Endothelial cell of umbilical vein (primary cell): ENCODE data around the gene POU5F1. TPM values are rescaled to one million over a fixed set of nuclear protein-coding genes. Genes with fewer than 3 reads are reported as not detected.

Source experiments
- BruUV-seq: library from RNA; stranded (reverse); fragments of 400-500 nt; replicated peaks from 2 replicates; lab custom pipeline; 2021; lab: Mats Ljungman, UMichigan
- CTCF ChIA-PET: fragments of 300-600, 350-600 bp; sonication (Branson Sonifier 250); formaldehyde crosslinking; loops from one replicate; lab custom pipeline; 2021; ENCODE audit warnings: antibody characterized with exemption, inconsistent platforms; lab: Charles Lee
- POLR2A ChIA-PET: fragments of 300-600, 350-600 bp; sonication (Branson Sonifier 250); formaldehyde crosslinking; loops from one replicate; lab custom pipeline; 2021; ENCODE audit warnings: antibody characterized with exemption, inconsistent platforms; lab: Charles Lee
- DNase-seq: peaks from one replicate; pipeline ENCODE4 v3.0.0-alpha.2; 2011; ENCODE audit warnings: low read depth, low spot score
- FAIRE-seq: peaks from 2 replicates; lab custom pipeline; 2011; peaks lifted over from hg19 to GRCh38; lab: Jason Lieb, UNC
- H2AFZ ChIP-seq: 2 replicates; pipeline ENCODE4 v1.6.0; 2012; ENCODE audit warnings: low read depth, low read length, control low read depth, inconsistent platforms
- H3K27ac ChIP-seq: 2 replicates; pipeline ENCODE4 v1.5.1; 2011; ENCODE audit warnings: low read depth, mild to moderate bottlenecking, control low read depth, low read length, moderate library complexity; ENCODE audit not compliant: insufficient read depth
- H3K27me3 ChIP-seq, 2 experiments: 2 replicates each; pipeline versions ENCODE4 v1.6.0 to v1.6.1; 2011; ENCODE audit warnings: low read length in 2 of 2, mixed read lengths in 1 of 2; ENCODE audit not compliant: control insufficient read depth in 2 of 2, insufficient read depth in 2 of 2
- H3K36me3 ChIP-seq, 2 experiments: 2 replicates in 1 of 2; 3 replicates in 1 of 2; pipeline ENCODE4 v1.5.1; 2011; ENCODE audit warnings: low read length in 2 of 2, mild to moderate bottlenecking in 1 of 2, moderate library complexity in 1 of 2; ENCODE audit not compliant: control insufficient read depth in 2 of 2, insufficient read depth in 2 of 2; ENCODE audit errors: extremely low read depth in 1 of 2
- H3K4me1 ChIP-seq: 3 replicates; pipeline ENCODE4 v1.5.1; 2011; ENCODE audit warnings: mild to moderate bottlenecking, low read length; ENCODE audit not compliant: control insufficient read depth, insufficient read depth; ENCODE audit errors: extremely low read depth
- H3K4me2 ChIP-seq: 2 replicates; pipeline ENCODE4 v1.6.1; 2011; ENCODE audit warnings: low read length, control low read depth, mixed read lengths; ENCODE audit not compliant: insufficient read depth
- H3K4me3 ChIP-seq, 3 experiments: fragments of 200-600 bp in 1 of 3; sonication (generic), shearing (Covaris generic) in 1 of 3; replicated peaks in 1 of 3; 2 replicates each; pipeline ENCODE4 v1.5.1; 2011 to 2016; ENCODE audit warnings: control low read depth in 3 of 3, low read length in 3 of 3, mild to moderate bottlenecking in 2 of 3, inconsistent platforms in 1 of 3, low read depth in 1 of 3, moderate library complexity in 1 of 3; ENCODE audit not compliant: insufficient read depth in 1 of 3
- H3K79me2 ChIP-seq: 2 replicates; pipeline ENCODE4 v1.6.0; 2012; ENCODE audit warnings: low read length, inconsistent platforms; ENCODE audit not compliant: control insufficient read depth, insufficient read depth
- H3K9ac ChIP-seq: replicated peaks from 2 replicates; pipeline ENCODE3; 2011; ENCODE audit warnings: low read length, control low read depth; ENCODE audit not compliant: insufficient read depth; ENCODE audit errors: extremely low read depth
- H3K9me1 ChIP-seq: replicated peaks from 3 replicates; pipeline ENCODE4 v1.6.0; 2011; ENCODE audit warnings: mild to moderate bottlenecking, low read length; ENCODE audit not compliant: control insufficient read depth, insufficient read depth; ENCODE audit errors: extremely low read depth
- H3K9me3 ChIP-seq: replicated peaks from 2 replicates; pipeline ENCODE4 v1.5.1; 2012; ENCODE audit warnings: low read length, inconsistent platforms; ENCODE audit not compliant: control insufficient read depth, insufficient read depth
- H4K20me1 ChIP-seq: replicated peaks from 2 replicates; pipeline ENCODE3; 2011; ENCODE audit warnings: mild to moderate bottlenecking, low read length; ENCODE audit not compliant: control insufficient read depth, insufficient read depth; ENCODE audit errors: extremely low read depth
- EZH2 ChIP-seq: IDR thresholded peaks from 2 replicates; pipeline ENCODE4 v1.6.1; 2012; ENCODE audit warnings: borderline replicate concordance, low read depth, mild to moderate bottlenecking, moderate library complexity, low read length, inconsistent platforms; ENCODE audit not compliant: severe bottlenecking
- FOS ChIP-seq: IDR thresholded peaks from 2 replicates; pipeline ENCODE4 v1.6.1; 2011; ENCODE audit warnings: mild to moderate bottlenecking, low read length, moderate library complexity, borderline replicate concordance; ENCODE audit not compliant: insufficient read depth
- GATA2 ChIP-seq: IDR thresholded peaks from 2 replicates; pipeline ENCODE4 v1.7.0; 2011; ENCODE audit warnings: low read depth, mild to moderate bottlenecking, moderate library complexity, mixed read lengths, low read length; ENCODE audit not compliant: insufficient read length, insufficient read depth
- JUN ChIP-seq: IDR thresholded peaks from 2 replicates; pipeline ENCODE4 v1.6.1; 2011; ENCODE audit warnings: borderline replicate concordance, low read depth; ENCODE audit not compliant: insufficient read length, insufficient read depth
- MAX ChIP-seq: IDR thresholded peaks from 2 replicates; pipeline ENCODE4 v1.6.1; 2011; ENCODE audit not compliant: insufficient read depth, insufficient read length
- MYC ChIP-seq: IDR thresholded peaks from one replicate; pipeline ENCODE4 v1.6.1; 2011; ENCODE audit warnings: mild to moderate bottlenecking, low read depth, low read length
- POLR2A ChIP-seq: IDR thresholded peaks from 2 replicates; pipeline ENCODE4 v1.6.1; 2012; ENCODE audit warnings: low read depth, mild to moderate bottlenecking, control low read depth, low read length
- POLR2AphosphoS5 ChIP-seq: IDR thresholded peaks from 2 replicates; pipeline ENCODE4 v1.6.1; 2012; ENCODE audit warnings: low read depth, mild to moderate bottlenecking, control low read depth, low read length, moderate library complexity; ENCODE audit not compliant: insufficient read depth
- dilution Hi-C: fragments of 300-500 bp; cut with MboI; formaldehyde crosslinking; loops from one replicate; pipeline ENCODE4 v1.15.0; 2019; ENCODE audit warnings: low sequenced_read_pairs; ENCODE audit not compliant: extremely low pct_ligation_motif_present
- intact Hi-C: fragments of 100-400 bp; cut with micrococcal nuclease; formaldehyde crosslinking; loops from one replicate; pipeline ENCODE4 v1.10.0; 2022
- polyA plus RNA-seq, 4 experiments: library from polyadenylated mRNA; depleted of rRNA in 3 of 4; stranded (reverse) in 3 of 4; unstranded in 1 of 4; fragments of >200 nt; gene quantifications; 2 replicates each; pipeline versions ENCODE4 v1.2.1 to v1.2.3, GENCODE V29; 2011 to 2012; ENCODE audit warnings: missing spikeins in 1 of 4
- total RNA-seq: library from RNA; stranded (reverse); gene quantifications from 2 replicates; pipeline ENCODE4 v1.2.3, GENCODE V29; 2021
- TF ChIP-seq, protein P1 (sequence below), 2 donors: IDR thresholded peaks; 1 replicate in 1 of 2; 2 replicates in 1 of 2; pipeline ENCODE4 v1.5.1; 2011; ENCODE audit warnings: low read length in 2 of 2, mild to moderate bottlenecking in 2 of 2, moderate library complexity in 2 of 2, control low read depth in 1 of 2, inconsistent platforms in 1 of 2, low read depth in 1 of 2; ENCODE audit not compliant: insufficient read depth in 1 of 2; ENCODE audit errors: extremely low read depth in 1 of 2

POU5F1 gene
- total and polyA plus RNA-seq, 2 donors (not counting 3 experiments of a cell fraction or from before 2014, with no cell fraction given) = 0.63 TPM; not detected in 1

- DNase-seq = no peak
- Histone ChIP-seq H4K20me1 (no peaks in the 10 kb centered on the region), H3K4me1 (peaks cover 6% of the 10 kb centered on the region), H3K79me2 (no peaks in the 10 kb centered on the region), H3K9ac (no peak overlapping the region), H3K4me3 (no peak overlapping the region), H3K27ac (no peak overlapping the region), H3K36me3 (no peaks in the 10 kb centered on the region), H3K4me2 (no peak overlapping the region), H3K27me3 (no peaks in the 10 kb centered on the region), H3K9me1 (no peaks in the 10 kb centered on the region), H3K9me3 (no peaks in the 10 kb centered on the region), H2AFZ (no peak overlapping the region)
- ChIA-PET POLR2A (no interaction called here), CTCF (interaction anchor here (1.0 to 6.2 kb wide), 2 partner anchors 48 to 56 kb away, joined by 3 to 174 read pairs; no protein-coding TSS in a partner anchor)
- TF ChIP-seq MYC (no peak), EZH2 (no peak), JUN (no peak), POLR2AphosphoS5 (no peak), MAX (no peak), FOS (no peak), GATA2 (no peak), POLR2A (no peak)
- TF ChIP-seq, protein P1, sequence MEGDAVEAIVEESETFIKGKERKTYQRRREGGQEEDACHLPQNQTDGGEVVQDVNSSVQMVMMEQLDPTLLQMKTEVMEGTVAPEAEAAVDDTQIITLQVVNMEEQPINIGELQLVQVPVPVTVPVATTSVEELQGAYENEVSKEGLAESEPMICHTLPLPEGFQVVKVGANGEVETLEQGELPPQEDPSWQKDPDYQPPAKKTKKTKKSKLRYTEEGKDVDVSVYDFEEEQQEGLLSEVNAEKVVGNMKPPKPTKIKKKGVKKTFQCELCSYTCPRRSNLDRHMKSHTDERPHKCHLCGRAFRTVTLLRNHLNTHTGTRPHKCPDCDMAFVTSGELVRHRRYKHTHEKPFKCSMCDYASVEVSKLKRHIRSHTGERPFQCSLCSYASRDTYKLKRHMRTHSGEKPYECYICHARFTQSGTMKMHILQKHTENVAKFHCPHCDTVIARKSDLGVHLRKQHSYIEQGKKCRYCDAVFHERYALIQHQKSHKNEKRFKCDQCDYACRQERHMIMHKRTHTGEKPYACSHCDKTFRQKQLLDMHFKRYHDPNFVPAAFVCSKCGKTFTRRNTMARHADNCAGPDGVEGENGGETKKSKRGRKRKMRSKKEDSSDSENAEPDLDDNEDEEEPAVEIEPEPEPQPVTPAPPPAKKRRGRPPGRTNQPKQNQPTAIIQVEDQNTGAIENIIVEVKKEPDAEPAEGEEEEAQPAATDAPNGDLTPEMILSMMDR (IDR thresholded peaks at IDR 0.05; ENCODE audit: extremely low read depth in 1 of 2, insufficient read depth in 1 of 2, low read depth in 1 of 2, low read length in 2 of 2) = no peak
- no peak for FAIRE-seq
- dilution Hi-C loops (no loop called here), intact Hi-C loops (loop anchor here (5.0 kb wide), 1 partner anchor 307 kb away; no protein-coding TSS in a partner anchor)
- no TSS peak for BruUV-seq
Observed at GRCh38 chr6:31135710-31136109, 34.8 kb downstream of the POU5F1 start.
